Adrenal gland (tissue), 12 donors: Measurements from ENCODE around the gene BRPF1. TPM values are rescaled to one million over a fixed set of nuclear protein-coding genes. Genes with fewer than 3 reads are reported as not detected.

Source experiments
- DNase-seq, 7 donors: peaks; one replicate each; pipeline ENCODE4 v3.0.0-alpha.2; 2019 to 2020
- H3K27ac ChIP-seq, 5 donors: fragments of 200-600 bp; sonication (generic) in 4 of 5; 1 replicate in 3 of 5; 2 replicates in 2 of 5; pipeline versions ENCODE4 v1.5.1 to v1.8.0; 2016 to 2020; ENCODE audit warnings: mild to moderate bottlenecking in 1 of 5
- H3K27me3 ChIP-seq: fragments of 200-600 bp; 2 replicates; pipeline ENCODE4 v1.8.0; 2021
- H3K36me3 ChIP-seq, 2 donors: fragments of 200-600 bp; replicated peaks in 1 of 2; 1 replicate in 1 of 2; 2 replicates in 1 of 2; pipeline versions ENCODE4 v1.5.1 to v1.8.0; 2018 to 2022
- H3K4me1 ChIP-seq, 2 donors: fragments of 200-600 bp; replicated peaks in 1 of 2; 1 replicate in 1 of 2; 2 replicates in 1 of 2; pipeline versions ENCODE4 v1.5.1 to v1.8.0; 2018 to 2021
- H3K4me3 ChIP-seq, 4 donors: fragments of 200-600 bp; sonication (generic) in 3 of 4; one replicate each; pipeline ENCODE4 v1.5.1; 2016 to 2018
- H3K9me3 ChIP-seq, 3 donors: fragments of 200-600 bp; sonication (generic) in 1 of 3; replicated peaks in 1 of 3; 1 replicate in 2 of 3; 2 replicates in 1 of 3; pipeline versions ENCODE4 v1.5.1 to v1.8.0; 2016 to 2021
- CTCF ChIP-seq, 6 experiments: fragments of 450-650 bp in 4 of 6; fragments of 200-600 bp in 2 of 6; sonication (generic) in 1 of 6; IDR thresholded peaks; 1 replicate in 5 of 6; 2 replicates in 1 of 6; pipeline versions ENCODE4 v1.5.1 to v1.8.0; 2016 to 2021; ENCODE audit warnings: antibody characterized with exemption in 6 of 6, mild to moderate bottlenecking in 2 of 6, moderate library complexity in 1 of 6
- POLR2A ChIP-seq, 2 donors: fragments of 450-650 bp; IDR thresholded peaks; one replicate each; pipeline ENCODE4 v1.6.1; 2017; ENCODE audit warnings: antibody characterized with exemption in 2 of 2, mild to moderate bottlenecking in 2 of 2, moderate library complexity in 1 of 2
- WGBS, 4 donors: extraction: QIAGEN DNeasy Blood & Tissue Kit in 2 of 4; methylation state at CpG; one replicate each; pipeline versions ENCODE4 v1.1.5 to v1.1.7; 2013 to 2017; 5-methylcytosine and 5-hydroxymethylcytosine counted together
- intact Hi-C, 2 donors: fragments of 100-400 bp; cut with DNase I; formaldehyde crosslinking; loops; one replicate each; pipeline versions ENCODE4 v1.14.1 to v1.15.0; 2022 to 2023
- polyA plus RNA-seq, 3 donors: library from polyadenylated mRNA; stranded (reverse); fragments of 200-250 nt in 2 of 3; fragments of 350-450 nt in 1 of 3; fragmentation: Illumina TruSeq in 1 of 3; extraction: RNeasy Lipid Tissue Mini Kit (QIAGEN cat#74804) in 1 of 3; gene quantifications; one replicate each; pipeline ENCODE4 v1.2.3, GENCODE V29; 2013 to 2014
- total RNA-seq, 9 donors: library from RNA; depleted of rRNA in 4 of 9; stranded (reverse); fragments of >200 nt in 4 of 9; fragments of 120-200 nt in 1 of 9; fragmentation: NEBNext Ultra II Directional in 1 of 9; extraction: Animal tissue kit (Norgen Biotek cat#: 25700) in 1 of 9; gene quantifications; one replicate each; pipeline versions ENCODE4 v1.1.0 to v1.2.4, GENCODE V29; 2013 to 2023
- donor health status: healthy with polysubstance abuse.
- donor health status: Bipolar disorder and iron deficiency.
- donor health status: DM: yes; HTN: yes; CAD: no.
- donor health status: DM: no; HTN: no; CAD: no.
- donor health status: DM: no; HTN: no; CAD: no.
- donor health status: DM: yes; HTN: yes; CAD: no.

The BRPF1 gene
- total and polyA plus RNA-seq, 12 donors = 7.4 to 18.7 (median 14.3) TPM

GRCh38 chr3:9732080-9732739, 675 bp downstream of the BRPF1 start:
- no peak for TF ChIP-seq POLR2A (IDR thresholded peaks at IDR 0.05)
- no peak for TF ChIP-seq CTCF (IDR thresholded peaks at IDR 0.05)
- intact Hi-C loops = no loop called here
- 1 to 5% (median 1%) methylated on average over 8 to 41 of the region's 41 CpGs for WGBS, 4 donors
- peak overlapping the region; percentile 58 to 99 (median 98) for H3K27ac ChIP-seq
- H3K4me1 ChIP-seq = peaks cover 12 to 33% of the 10 kb centered on the region in 2 donors
- H3K4me3 ChIP-seq = peak overlapping the region; percentile 53 to 95 (median 85)
- peak in 5 of 7 donors; percentile 33 to 64 (median 49) for DNase-seq
- H3K9me3 ChIP-seq = no peaks in the 10 kb centered on the region
- peaks cover 0 to 23% of the 10 kb centered on the region in 2 donors for H3K36me3 ChIP-seq
- H3K27me3 ChIP-seq = no peaks in the 10 kb centered on the region

GRCh38 chr3:9732740-9733115, 1.2 kb downstream of the BRPF1 start:
- WGBS, 4 donors = 30 to 53% (median 35%) methylated on average over 7 of the region's 7 CpGs
- intact Hi-C loops = no loop called here
- no peaks in the 10 kb centered on the region for H3K9me3 ChIP-seq
- TF ChIP-seq CTCF (IDR thresholded peaks at IDR 0.05) (no peak), POLR2A (IDR thresholded peaks at IDR 0.05) (no peak)
- peak overlapping the region in 2 of 4 donors; percentile 76 to 95 for H3K4me3 ChIP-seq
- DNase-seq = peak in 2 of 7 donors; percentile 23 to 36
- no peaks in the 10 kb centered on the region for H3K27me3 ChIP-seq
- peak overlapping the region in 2 of 5 donors; percentile 8 to 91 for H3K27ac ChIP-seq
- H3K36me3 ChIP-seq = peaks cover 0 to 28% of the 10 kb centered on the region in 2 donors
- H3K4me1 ChIP-seq = peaks cover 12 to 36% of the 10 kb centered on the region in 2 donors

GRCh38 chr3:9736831-9737230, 5.3 kb downstream of the BRPF1 start:
- H3K4me3 ChIP-seq = no peak overlapping the region
- H3K27me3 ChIP-seq = no peaks in the 10 kb centered on the region
- H3K9me3 ChIP-seq = no peaks in the 10 kb centered on the region
- 38 to 54% (median 49%) methylated on average over 2 of the region's 2 CpGs for WGBS, 4 donors
- no peak for TF ChIP-seq CTCF (IDR thresholded peaks at IDR 0.05)
- peaks cover 0 to 69% of the 10 kb centered on the region in 2 donors for H3K36me3 ChIP-seq
- intact Hi-C loops = no loop called here
- H3K4me1 ChIP-seq = peaks cover 12 to 34% of the 10 kb centered on the region in 2 donors
- peak overlapping the region in 1 of 5 donors; percentile 31 for H3K27ac ChIP-seq
- DNase-seq = peak in 2 of 7 donors; percentile 29 to 46

GRCh38 chr3:9739181-9739580, 7.6 kb downstream of the BRPF1 start:
- Histone ChIP-seq H3K27me3 (no peaks in the 10 kb centered on the region), H3K4me3 (no peak overlapping the region), H3K4me1 (peaks cover 0 to 17% of the 10 kb centered on the region in 2 donors), H3K9me3 (no peaks in the 10 kb centered on the region), H3K27ac (no peak overlapping the region), H3K36me3 (peaks cover 0 to 90% of the 10 kb centered on the region in 2 donors)
- TF ChIP-seq POLR2A (IDR thresholded peaks at IDR 0.05) = no peak
- TF ChIP-seq CTCF (IDR thresholded peaks at IDR 0.05) = no peak
- no peak for DNase-seq
- WGBS, 4 donors = 89 to 96% (median 93%) methylated on average over 9 to 15 of the region's 15 CpGs
- intact Hi-C loops = no loop called here
